Activated CD4-positive, alpha-beta T cell treated with anti-CD3 and anti-CD28 coated beads for 24 hours (primary cell): ENCODE measurements around the gene ELAVL2.

ENCODE experiments used
- DNase-seq, 2 donors: peaks; one replicate each; pipeline ENCODE4 v3.0.0-alpha.2; 2020; ENCODE audit warnings: low read depth in 2 of 2

The ELAVL2 gene

GRCh38 chr9:23662320-23662719 lies 163.7 kb downstream of the ELAVL2 start:
- no peak for DNase-seq

GRCh38 chr9:23659346-23660006 lies 166.6 kb downstream of the ELAVL2 start:
- DNase-seq, result no peak

- DNase-seq, result no peak
Measured at GRCh38 chr9:23658376-23659258, 167.4 kb downstream of the ELAVL2 start.

- no peak for DNase-seq
Measured at GRCh38 chr9:23651051-23651450, 175.0 kb downstream of the ELAVL2 start.

GRCh38 chr9:23648651-23649050 lies 177.4 kb downstream of the ELAVL2 start:
- DNase-seq, result no peak

- DNase-seq, result no peak
Measured at GRCh38 chr9:23644896-23645295, 181.1 kb downstream of the ELAVL2 start.

GRCh38 chr9:23644326-23644725 lies 181.7 kb downstream of the ELAVL2 start:
- no peak for DNase-seq

- no peak for DNase-seq
Measured at GRCh38 chr9:23643656-23644258, 182.3 kb downstream of the ELAVL2 start.
